DMS53 treated with DMSO at 0.1 percent for 48 hours (cell line): ENCODE results near the gene CLEC16A.
A peak's percentile ranks its signal among the peaks of the same experiment; 100 is the strongest.
"Not testable (repeated sequence)": the region's sequence is repeated elsewhere in the genome, so short reads cannot be mapped to it uniquely, and the experiment has no call there.

Experiments used
- DNase-seq: peaks from one replicate; lab custom pipeline; 2025; ENCODE audit not compliant: unreplicated experiment; lab: John Stamatoyannopoulos, UW

CLEC16A gene

GRCh38 chr16:10923146-10923649 lies 21.2 kb upstream of the CLEC16A start:
- DNase-seq, result no peak

DNA sequence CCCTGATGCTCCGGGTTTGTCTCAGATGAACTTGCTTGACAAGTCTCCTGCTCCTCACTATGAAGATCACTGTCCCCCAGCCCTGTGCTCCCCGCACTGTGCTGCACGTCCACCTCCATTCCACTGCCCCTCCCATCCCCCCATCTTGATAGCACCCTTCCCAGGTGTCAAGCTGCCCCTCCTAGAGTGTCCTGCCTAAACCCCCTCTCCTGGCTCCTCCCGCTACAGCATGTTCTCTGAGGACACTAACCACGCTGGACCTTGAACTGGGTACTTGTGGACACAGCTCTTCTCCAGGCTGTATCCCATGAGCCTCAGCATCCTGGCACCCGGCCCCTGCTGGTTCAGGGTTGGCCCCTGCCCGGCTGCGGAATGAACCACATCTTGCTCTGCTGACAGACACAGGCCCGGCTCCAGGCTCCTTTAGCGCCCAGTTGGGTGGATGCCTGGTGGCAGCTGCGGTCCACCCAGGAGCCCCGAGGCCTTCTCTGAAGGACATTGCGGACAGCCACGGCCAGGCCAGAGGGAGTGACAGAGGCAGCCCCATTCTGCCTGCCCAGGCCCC lies 20.6 kb upstream of the CLEC16A start:
- no peak for DNase-seq

- DNase-seq, result not testable (repeated sequence)
These were observed 19.1 kb upstream of the CLEC16A start for GRCh38 chr16:10925285-10925684.

DNA sequence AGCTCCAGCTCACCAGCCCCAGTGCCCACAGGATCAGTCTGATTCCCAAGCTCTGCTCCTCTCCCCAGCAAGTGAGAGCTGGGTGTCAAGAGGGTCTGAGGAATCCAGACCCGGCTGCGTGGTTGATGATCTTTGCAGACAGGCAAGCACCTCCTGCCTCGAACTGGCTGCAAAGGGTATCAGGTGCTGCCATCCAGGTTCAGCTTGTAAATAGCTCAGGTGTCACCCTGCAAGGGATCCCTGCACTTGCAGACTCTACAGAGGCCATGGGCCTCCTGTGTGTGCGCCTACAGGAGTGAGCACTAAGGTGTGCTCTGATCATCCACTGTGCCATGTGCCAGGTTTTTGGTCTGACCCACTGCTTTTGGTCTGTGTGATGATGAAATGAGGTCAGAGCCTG lies 18.3 kb upstream of the CLEC16A start:
- DNase-seq, result no peak

DNA sequence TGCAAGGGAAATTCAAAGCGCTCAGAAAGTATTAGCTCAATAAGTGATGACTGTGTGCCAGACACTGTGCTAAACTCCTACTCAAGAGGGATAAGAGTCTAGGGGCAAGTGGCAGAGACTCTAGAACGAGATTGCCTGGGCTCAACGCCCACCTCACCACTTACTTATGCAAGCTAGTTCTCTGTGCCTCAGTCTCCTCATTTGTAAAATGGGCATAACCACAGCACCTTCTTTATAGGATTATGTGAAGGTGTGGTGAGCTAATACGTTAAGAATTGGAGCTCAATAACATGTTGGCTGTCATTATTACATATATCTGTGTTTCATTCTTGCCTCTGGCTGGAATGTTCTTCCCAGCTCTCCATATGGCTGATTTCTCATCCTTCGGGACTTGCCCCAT lies 17.5 kb upstream of the CLEC16A start:
- DNase-seq, result no peak

DNA sequence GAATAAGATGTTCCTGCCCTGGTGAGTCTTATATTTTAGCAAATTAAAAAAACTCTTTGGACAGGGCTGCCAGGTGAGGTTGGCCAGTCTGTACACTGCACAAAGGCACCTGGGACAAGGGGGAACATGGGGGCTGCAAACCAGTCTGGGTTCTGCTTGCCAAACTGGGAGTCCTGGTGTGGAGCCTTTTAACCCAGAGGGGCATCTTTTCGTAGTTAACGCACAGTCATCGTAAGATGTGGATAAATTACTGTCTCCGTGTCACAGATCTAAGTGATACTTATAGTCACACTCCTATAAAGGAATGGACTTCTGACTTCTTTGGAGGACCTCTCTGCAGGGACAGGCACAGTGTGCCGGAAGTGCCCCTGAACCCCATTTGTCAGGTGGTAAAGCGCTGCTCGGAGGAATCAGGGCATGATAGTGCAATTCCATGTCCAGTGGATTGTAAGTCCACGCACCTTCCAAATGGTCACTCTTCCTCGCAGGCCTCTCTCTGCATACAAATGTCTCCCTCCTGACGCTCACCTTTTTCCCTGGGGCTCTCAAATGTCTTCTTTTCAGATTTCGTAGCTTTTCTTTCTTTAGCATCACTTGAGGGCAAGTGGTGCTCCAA lies 16.8 kb upstream of the CLEC16A start:
- no peak for DNase-seq

- peak; percentile 74 for DNase-seq
These were observed 15.3 kb upstream of the CLEC16A start for GRCh38 chr16:10929097-10929496.

DNA sequence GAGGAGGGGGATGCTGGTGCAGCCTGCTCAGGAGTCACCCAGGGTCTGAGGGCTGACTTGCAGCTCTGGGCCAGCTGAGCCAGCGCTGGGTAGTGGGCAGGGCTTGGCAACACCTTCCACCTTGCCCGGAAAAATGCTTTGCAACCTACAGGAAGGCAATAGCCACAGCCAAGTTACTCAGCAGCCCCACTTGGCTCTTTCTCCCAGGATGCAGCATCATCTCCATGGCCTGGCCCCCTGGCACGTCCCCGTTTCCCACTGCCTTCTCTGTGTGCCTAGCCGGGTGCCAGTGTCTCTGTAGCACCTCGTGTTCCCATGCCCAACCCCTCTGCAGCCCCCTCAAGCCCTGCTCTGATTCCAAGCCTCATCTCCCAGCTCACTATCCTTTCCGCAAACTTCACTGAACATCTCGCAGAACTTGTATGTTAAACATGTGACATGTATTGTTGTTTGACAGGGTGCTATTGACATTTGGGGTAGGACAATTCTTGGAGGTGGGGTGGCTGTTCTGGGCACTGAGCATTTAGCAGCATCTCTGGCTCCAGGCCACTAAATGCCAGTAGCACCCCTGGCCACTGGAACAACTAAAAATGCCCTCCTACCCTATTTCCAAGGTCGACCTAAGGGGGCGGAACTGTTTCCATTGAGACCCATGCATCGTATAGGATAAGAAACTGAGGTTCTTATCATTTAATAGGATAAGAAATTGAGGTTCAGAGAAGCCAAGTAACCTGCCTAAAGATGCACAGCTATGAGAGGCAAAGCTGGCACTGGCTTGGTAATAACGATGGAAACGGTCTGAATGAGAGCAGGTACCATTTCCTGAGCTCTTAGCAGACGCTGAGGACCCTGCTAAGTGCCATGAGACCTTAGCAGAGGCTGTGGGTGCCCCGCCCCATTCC lies 14.3 kb upstream of the CLEC16A start:
- peak; percentile 26 for DNase-seq

DNA sequence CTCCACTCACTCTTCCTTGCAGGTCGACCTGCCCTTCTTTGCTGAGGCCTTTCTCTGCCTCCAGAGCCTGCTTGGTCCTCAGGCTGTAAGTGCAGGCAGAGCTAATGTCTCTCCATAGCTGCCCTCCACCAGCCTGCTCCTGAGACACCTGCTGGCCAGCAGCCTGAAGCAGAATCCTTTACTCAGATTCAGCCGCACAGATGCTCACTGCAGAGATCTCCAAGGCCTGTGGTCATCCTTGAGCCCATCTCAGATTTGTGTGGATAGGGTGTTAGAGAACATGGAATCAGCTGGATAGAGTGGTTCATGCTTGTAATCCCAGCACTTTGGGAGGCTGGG lies 13.6 kb upstream of the CLEC16A start:
- no peak for DNase-seq

DNA sequence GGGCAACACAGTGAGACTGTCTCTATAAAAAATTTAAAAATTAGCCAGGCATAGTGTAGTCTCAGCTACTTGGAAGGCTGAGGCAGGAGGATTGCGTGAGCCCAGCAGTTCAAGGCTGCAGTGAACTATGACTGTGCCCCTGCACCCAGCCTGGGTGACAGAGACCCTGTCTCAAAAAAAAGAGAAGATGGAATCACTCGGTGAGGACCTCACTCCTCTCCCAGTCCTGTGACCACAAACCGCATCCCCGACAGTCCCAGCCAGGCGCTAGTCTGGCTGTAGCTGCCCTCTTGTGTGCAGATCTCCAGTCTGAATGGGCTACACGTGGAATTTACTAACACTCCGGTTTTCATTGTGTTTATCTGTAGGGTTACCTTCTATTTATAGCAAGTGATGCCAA lies 13.2 kb upstream of the CLEC16A start:
- DNase-seq, result no peak

GRCh38 chr16:10931977-10932632 lies 12.3 kb upstream of the CLEC16A start:
- no peak for DNase-seq

DNA sequence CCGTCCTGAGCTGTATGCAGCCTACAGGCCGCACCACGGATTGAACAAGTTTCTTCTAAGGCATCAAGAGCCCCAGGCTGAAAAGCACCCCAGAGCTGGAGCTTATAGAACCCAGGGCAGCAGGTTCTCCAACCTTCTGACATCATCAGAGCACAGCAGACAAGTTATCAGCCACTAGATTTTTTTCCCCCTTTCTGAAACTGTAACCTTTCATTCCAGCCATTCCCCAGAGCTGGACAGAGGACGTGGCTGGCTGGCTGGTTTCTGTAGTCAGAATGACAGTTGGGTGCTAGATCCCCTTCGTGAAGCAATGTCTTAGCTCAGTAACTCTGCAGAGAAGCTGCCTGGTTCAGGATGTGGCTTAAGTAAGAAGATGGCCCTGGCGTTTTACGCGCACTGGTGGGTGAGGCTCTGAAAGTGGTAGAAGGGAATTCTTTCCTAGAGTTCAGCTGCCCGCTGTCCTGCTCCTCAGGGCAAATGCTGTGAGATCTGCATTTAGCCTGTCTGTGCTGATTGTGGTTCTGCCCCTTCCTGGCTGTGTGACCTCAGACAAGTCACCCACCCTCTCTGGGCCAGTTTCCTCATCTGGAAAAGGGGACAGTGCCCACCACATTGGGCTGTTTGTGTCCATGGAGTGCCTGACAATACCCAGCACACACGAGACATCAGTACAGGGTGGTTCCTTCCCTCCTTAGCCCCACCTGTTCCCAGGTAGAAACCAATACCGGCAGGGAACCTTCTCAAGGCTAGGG lies 11.2 kb upstream of the CLEC16A start:
- DNase-seq, result no peak

DNA sequence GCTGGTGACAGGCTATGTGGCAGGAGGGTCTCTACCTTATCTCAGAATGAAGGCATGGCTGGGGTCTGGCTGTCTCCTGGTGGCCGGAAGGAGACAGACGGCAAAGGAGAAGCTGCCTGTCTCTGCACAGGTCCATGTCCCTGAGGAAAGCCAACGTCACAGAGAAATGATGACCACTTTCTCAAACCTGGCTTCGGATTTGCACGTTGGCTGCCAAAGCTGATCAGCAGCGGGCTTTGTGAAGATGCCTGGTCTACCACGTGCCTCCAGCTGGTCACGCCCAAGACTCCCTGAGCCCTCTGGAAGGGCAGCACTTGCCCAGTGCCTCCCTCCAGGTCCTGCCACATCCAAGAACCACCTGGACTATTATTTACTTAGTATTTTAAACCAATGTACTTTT lies 10.5 kb upstream of the CLEC16A start:
- DNase-seq, result no peak

DNA sequence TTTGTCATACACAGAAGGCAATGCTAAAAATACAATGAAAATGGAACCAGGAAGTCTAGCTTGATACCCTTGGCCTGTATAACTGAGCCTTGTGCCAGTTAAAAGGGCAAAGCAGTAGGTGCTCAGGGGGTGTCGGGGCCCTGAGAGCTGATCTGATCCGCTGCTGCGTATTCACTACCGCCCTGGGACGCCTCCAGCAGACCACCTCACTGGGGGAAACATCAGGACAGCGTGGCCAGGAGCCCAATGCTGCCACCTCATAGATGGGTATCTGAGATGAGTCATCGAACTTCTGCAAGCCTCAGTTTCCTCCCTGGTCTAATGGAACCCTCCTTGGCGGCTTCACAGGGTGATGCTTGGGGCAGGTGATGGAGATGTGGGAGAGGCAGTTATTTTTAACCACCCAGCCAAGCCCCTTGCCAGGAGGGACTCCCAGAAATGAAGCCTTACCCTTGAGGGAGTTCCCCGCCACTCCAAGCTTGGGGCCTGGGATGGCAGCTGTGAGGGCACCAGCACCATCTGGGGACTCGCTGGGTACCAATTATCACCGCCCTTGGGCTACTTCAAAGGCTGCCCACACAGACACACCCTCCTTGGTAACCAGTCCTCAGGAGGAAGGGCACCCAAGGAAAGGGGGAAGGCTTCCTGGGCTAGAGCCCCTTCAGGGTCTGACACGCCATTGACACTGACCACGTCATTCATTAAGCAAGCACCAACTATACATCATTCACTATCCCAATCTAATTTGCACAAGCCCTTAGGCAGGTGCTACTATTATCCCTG lies 9.8 kb upstream of the CLEC16A start:
- no peak for DNase-seq

GRCh38 chr16:10935226-10935915 lies 9.0 kb upstream of the CLEC16A start:
- DNase-seq, result no peak

- no peak for DNase-seq
These were observed 7.9 kb upstream of the CLEC16A start for GRCh38 chr16:10936272-10936984.

GRCh38 chr16:10937068-10937859 lies 7.1 kb upstream of the CLEC16A start:
- no peak for DNase-seq

- no peak for DNase-seq
These were observed 6.0 kb upstream of the CLEC16A start for GRCh38 chr16:10938321-10938720.
